ENCODE data around the gene STAC3.

STAC3 gene

DNA sequence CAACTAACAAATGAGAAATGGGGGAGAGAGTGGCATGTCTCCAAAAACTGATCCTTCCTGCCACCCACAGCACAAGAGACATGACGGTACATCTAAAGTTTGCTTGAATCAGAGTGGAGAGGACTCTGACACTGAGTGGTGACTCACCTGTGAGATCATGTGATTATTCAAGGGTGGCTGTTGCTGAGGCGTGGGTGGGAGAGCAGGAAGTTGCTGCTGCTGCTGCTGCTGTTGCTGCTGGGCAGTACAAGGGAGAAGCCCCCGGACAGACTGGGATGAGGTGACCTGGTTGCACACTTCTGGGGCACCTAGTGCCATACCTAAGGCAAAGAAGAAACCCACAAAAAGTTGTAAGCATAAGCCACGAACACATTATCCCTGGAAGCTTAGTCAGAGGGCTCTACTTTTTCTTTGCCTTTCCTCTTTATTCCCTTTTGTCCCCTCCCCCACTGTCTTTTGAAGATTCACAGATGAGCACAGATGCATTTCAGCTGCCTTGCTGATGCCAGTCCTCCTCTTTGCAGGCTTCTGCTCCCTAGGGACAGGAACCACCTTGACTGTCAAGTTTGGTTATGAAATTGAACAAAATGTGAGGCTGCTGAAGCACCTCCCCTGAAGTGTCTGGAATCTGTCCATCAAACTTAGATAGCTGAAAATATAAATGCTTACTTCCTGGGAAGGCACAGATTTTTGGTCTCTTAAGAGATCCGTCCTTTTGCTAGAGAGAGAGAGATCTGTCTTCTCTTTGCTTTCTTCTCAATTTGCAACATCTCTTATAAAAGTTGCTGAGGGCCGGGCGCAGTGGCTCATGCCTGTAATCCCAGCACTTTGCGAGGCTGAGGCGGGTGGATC is 29.4 kb upstream of the STAC3 start:
- H3K27ac ChIP-seq (ENCODE audit: extremely low read depth, low read depth, low read length), result no peak overlapping the region
- CTCF ChIA-PET, result interaction anchor here (1.0 to 1.7 kb wide), 3 partner anchors 16 to 172 kb away, joined by 3 to 5 read pairs (median 4); no protein-coding TSS in a partner anchor
- POLR2A ChIA-PET, result interaction anchor here (0.6 kb wide), 1 partner anchor 94 kb away, joined by 4 read pairs; no protein-coding TSS in a partner anchor
- H3K4me1 ChIP-seq (ENCODE audit: control insufficient read depth, insufficient read depth, low read length), result 0 out of 2 replicates have a peak, but pooled peaks cover 7% of the 10 kb centered on the region
- no peaks in the 10 kb centered on the region for H3K9me3 ChIP-seq (ENCODE audit: control insufficient read depth, insufficient read depth, low read depth, low read length)
- H3K36me3 ChIP-seq (ENCODE audit: control insufficient read depth in 2 of 2, insufficient read depth in 1 of 2, low read length in 2 of 2), result peaks cover 27 to 68% of the 10 kb centered on the region in 2 experiments
- H3K4me3 ChIP-seq (ENCODE audit: low read depth, low read length), result no peak overlapping the region
- TF ChIP-seq ZFP37 (tag by site-specific recombination; IDR thresholded peaks at IDR 0.05) (no peak), ZNF664 (tag by site-specific recombination; IDR thresholded peaks at IDR 0.05) (no peak), ZNF776 (tag by site-specific recombination; IDR thresholded peaks at IDR 0.05; ENCODE audit: borderline replicate concordance) (no peak), ZBTB17 (tag by site-specific recombination; IDR thresholded peaks at IDR 0.05) (peak; percentile 44), ZNF157 (tag by site-specific recombination; IDR thresholded peaks at IDR 0.05) (no peak), SCRT2 (tag by site-specific recombination; IDR thresholded peaks at IDR 0.05) (peak; percentile 95), BCL11B (tag by site-specific recombination; IDR thresholded peaks at IDR 0.05; ENCODE audit: low read depth) (no peak), GLI4 (tag by site-specific recombination; IDR thresholded peaks at IDR 0.05) (no peak), GLIS2 (tag by site-specific recombination; IDR thresholded peaks at IDR 0.05) (peak; percentile 32; the same call in 1 of the 2 replicates), ZNF184 (tag by site-specific recombination; IDR thresholded peaks at IDR 0.05) (0 out of 2 replicates have a peak, but pooled peaks have one; percentile 43), ZSCAN23 (tag by site-specific recombination; IDR thresholded peaks at IDR 0.05) (no peak), ZFHX2 (tag by site-specific recombination; conservative IDR thresholded peaks at IDR 0.05) (peak; percentile 93), PRDM1 (tag by site-specific recombination; IDR thresholded peaks at IDR 0.05) (0 out of 2 replicates have a peak, but pooled peaks have one; percentile 5), ZNF624 (tag by site-specific recombination; IDR thresholded peaks at IDR 0.05) (no peak), KLF1 (tag by site-specific recombination; IDR thresholded peaks at IDR 0.05) (no peak)
- TF ChIP-seq, protein P1, sequence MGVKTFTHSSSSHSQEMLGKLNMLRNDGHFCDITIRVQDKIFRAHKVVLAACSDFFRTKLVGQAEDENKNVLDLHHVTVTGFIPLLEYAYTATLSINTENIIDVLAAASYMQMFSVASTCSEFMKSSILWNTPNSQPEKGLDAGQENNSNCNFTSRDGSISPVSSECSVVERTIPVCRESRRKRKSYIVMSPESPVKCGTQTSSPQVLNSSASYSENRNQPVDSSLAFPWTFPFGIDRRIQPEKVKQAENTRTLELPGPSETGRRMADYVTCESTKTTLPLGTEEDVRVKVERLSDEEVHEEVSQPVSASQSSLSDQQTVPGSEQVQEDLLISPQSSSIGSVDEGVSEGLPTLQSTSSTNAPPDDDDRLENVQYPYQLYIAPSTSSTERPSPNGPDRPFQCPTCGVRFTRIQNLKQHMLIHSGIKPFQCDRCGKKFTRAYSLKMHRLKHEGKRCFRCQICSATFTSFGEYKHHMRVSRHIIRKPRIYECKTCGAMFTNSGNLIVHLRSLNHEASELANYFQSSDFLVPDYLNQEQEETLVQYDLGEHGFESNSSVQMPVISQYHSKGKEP (tag by site-specific recombination; IDR thresholded peaks at IDR 0.05), result no peak
- TF ChIP-seq, protein P2, sequence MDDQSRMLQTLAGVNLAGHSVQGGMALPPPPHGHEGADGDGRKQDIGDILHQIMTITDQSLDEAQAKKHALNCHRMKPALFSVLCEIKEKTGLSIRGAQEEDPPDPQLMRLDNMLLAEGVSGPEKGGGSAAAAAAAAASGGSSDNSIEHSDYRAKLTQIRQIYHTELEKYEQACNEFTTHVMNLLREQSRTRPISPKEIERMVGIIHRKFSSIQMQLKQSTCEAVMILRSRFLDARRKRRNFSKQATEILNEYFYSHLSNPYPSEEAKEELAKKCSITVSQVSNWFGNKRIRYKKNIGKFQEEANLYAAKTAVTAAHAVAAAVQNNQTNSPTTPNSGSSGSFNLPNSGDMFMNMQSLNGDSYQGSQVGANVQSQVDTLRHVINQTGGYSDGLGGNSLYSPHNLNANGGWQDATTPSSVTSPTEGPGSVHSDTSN (CRISPR knock-in tag; IDR thresholded peaks at IDR 0.05), result no peak
- TF ChIP-seq, protein P3, sequence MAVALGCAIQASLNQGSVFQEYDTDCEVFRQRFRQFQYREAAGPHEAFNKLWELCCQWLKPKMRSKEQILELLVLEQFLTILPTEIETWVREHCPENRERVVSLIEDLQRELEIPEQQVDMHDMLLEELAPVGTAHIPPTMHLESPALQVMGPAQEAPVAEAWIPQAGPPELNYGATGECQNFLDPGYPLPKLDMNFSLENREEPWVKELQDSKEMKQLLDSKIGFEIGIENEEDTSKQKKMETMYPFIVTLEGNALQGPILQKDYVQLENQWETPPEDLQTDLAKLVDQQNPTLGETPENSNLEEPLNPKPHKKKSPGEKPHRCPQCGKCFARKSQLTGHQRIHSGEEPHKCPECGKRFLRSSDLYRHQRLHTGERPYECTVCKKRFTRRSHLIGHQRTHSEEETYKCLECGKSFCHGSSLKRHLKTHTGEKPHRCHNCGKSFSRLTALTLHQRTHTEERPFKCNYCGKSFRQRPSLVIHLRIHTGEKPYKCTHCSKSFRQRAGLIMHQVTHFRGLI (tag by site-specific recombination; IDR thresholded peaks at IDR 0.05), result no peak
- TF ChIP-seq, protein P4, sequence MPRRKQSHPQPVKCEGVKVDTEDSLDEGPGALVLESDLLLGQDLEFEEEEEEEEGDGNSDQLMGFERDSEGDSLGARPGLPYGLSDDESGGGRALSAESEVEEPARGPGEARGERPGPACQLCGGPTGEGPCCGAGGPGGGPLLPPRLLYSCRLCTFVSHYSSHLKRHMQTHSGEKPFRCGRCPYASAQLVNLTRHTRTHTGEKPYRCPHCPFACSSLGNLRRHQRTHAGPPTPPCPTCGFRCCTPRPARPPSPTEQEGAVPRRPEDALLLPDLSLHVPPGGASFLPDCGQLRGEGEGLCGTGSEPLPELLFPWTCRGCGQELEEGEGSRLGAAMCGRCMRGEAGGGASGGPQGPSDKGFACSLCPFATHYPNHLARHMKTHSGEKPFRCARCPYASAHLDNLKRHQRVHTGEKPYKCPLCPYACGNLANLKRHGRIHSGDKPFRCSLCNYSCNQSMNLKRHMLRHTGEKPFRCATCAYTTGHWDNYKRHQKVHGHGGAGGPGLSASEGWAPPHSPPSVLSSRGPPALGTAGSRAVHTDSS (tag by site-specific recombination; IDR thresholded peaks at IDR 0.05), result no peak
- TF ChIP-seq, protein P5, sequence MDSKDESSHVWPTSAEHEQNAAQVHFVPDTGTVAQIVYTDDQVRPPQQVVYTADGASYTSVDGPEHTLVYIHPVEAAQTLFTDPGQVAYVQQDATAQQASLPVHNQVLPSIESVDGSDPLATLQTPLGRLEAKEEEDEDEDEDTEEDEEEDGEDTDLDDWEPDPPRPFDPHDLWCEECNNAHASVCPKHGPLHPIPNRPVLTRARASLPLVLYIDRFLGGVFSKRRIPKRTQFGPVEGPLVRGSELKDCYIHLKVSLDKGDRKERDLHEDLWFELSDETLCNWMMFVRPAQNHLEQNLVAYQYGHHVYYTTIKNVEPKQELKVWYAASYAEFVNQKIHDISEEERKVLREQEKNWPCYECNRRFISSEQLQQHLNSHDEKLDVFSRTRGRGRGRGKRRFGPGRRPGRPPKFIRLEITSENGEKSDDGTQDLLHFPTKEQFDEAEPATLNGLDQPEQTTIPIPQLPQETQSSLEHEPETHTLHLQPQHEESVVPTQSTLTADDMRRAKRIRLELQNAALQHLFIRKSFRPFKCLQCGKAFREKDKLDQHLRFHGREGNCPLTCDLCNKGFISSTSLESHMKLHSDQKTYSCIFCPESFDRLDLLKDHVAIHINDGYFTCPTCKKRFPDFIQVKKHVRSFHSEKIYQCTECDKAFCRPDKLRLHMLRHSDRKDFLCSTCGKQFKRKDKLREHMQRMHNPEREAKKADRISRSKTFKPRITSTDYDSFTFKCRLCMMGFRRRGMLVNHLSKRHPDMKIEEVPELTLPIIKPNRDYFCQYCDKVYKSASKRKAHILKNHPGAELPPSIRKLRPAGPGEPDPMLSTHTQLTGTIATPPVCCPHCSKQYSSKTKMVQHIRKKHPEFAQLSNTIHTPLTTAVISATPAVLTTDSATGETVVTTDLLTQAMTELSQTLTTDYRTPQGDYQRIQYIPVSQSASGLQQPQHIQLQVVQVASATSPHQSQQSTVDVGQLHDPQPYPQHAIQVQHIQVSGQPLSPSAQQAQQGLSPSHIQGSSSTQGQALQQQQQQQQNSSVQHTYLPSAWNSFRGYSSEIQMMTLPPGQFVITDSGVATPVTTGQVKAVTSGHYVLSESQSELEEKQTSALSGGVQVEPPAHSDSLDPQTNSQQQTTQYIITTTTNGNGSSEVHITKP (tag by site-specific recombination; IDR thresholded peaks at IDR 0.05), result no peak
- TF ChIP-seq, protein P6, sequence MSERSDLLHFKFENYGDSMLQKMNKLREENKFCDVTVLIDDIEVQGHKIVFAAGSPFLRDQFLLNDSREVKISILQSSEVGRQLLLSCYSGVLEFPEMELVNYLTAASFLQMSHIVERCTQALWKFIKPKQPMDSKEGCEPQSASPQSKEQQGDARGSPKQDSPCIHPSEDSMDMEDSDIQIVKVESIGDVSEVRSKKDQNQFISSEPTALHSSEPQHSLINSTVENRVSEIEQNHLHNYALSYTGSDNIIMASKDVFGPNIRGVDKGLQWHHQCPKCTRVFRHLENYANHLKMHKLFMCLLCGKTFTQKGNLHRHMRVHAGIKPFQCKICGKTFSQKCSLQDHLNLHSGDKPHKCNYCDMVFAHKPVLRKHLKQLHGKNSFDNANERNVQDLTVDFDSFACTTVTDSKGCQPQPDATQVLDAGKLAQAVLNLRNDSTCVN (tag by site-specific recombination; optimal IDR thresholded peaks at IDR 0.05), result no peak
- TF ChIP-seq, protein P7, sequence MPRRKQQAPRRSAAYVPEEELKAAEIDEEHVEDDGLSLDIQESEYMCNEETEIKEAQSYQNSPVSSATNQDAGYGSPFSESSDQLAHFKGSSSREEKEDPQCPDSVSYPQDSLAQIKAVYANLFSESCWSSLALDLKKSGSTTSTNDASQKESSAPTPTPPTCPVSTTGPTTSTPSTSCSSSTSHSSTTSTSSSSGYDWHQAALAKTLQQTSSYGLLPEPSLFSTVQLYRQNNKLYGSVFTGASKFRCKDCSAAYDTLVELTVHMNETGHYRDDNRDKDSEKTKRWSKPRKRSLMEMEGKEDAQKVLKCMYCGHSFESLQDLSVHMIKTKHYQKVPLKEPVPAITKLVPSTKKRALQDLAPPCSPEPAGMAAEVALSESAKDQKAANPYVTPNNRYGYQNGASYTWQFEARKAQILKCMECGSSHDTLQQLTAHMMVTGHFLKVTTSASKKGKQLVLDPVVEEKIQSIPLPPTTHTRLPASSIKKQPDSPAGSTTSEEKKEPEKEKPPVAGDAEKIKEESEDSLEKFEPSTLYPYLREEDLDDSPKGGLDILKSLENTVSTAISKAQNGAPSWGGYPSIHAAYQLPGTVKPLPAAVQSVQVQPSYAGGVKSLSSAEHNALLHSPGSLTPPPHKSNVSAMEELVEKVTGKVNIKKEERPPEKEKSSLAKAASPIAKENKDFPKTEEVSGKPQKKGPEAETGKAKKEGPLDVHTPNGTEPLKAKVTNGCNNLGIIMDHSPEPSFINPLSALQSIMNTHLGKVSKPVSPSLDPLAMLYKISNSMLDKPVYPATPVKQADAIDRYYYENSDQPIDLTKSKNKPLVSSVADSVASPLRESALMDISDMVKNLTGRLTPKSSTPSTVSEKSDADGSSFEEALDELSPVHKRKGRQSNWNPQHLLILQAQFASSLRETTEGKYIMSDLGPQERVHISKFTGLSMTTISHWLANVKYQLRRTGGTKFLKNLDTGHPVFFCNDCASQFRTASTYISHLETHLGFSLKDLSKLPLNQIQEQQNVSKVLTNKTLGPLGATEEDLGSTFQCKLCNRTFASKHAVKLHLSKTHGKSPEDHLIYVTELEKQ (tag by site-specific recombination; IDR thresholded peaks at IDR 0.05; ENCODE audit: borderline replicate concordance), result 0 out of 2 replicates have a peak, but pooled peaks have one; percentile 28

Measured in HEK293 (cell line).